Mucosa of rectum (tissue), 2 donors: ENCODE measurements around the gene FAM25C.
"Not testable (repeated sequence)": the region's sequence is repeated elsewhere in the genome, so short reads cannot be mapped to it uniquely, and the experiment has no call there.

Source experiments
- H3K27ac ChIP-seq, 2 donors: one replicate each; pipeline ENCODE4 v1.7.0; 2013; ENCODE audit warnings: inconsistent platforms in 2 of 2, low read depth in 2 of 2, low read length in 2 of 2
- H3K27me3 ChIP-seq, 2 donors: one replicate each; pipeline ENCODE4 v1.7.0; 2013; ENCODE audit warnings: low read length in 2 of 2; ENCODE audit not compliant: control insufficient read depth in 2 of 2, insufficient read depth in 2 of 2
- H3K36me3 ChIP-seq, 2 donors: one replicate each; pipeline ENCODE4 v1.7.0; 2013; ENCODE audit warnings: low read length in 2 of 2; ENCODE audit not compliant: control insufficient read depth in 2 of 2, insufficient read depth in 2 of 2
- H3K4me1 ChIP-seq, 2 donors: one replicate each; pipeline ENCODE4 v1.7.0; 2013; ENCODE audit warnings: low read length in 2 of 2, mild to moderate bottlenecking in 1 of 2; ENCODE audit not compliant: control insufficient read depth in 2 of 2, insufficient read depth in 2 of 2
- H3K4me3 ChIP-seq, 2 donors: one replicate each; pipeline ENCODE4 v1.7.0; 2013; ENCODE audit warnings: low read length in 2 of 2
- H3K9ac ChIP-seq, 2 donors: one replicate each; pipeline ENCODE4 v1.7.0; 2013; ENCODE audit warnings: low read length in 2 of 2, low read depth in 1 of 2, mild to moderate bottlenecking in 1 of 2
- H3K9me3 ChIP-seq, 2 donors: one replicate each; pipeline ENCODE4 v1.7.0; 2013; ENCODE audit warnings: low read length in 2 of 2; ENCODE audit not compliant: control insufficient read depth in 2 of 2
- donor health status: healthy.
- donor health status: Normal muscosa, but diverticular disease.

FAM25C gene

GRCh38 chr10:47986413-47987230 lies 13.0 kb downstream of the FAM25C start:
- H3K4me1 ChIP-seq, H3K27ac ChIP-seq, H3K27me3 ChIP-seq, H3K9ac ChIP-seq, H3K4me3 ChIP-seq, H3K36me3 ChIP-seq, H3K9me3 ChIP-seq: not testable (repeated sequence)

GRCh38 chr10:47975409-47975808 lies 24.2 kb downstream of the FAM25C start:
- H3K27ac ChIP-seq, H3K9me3 ChIP-seq, H3K4me3 ChIP-seq, H3K27me3 ChIP-seq, H3K4me1 ChIP-seq, H3K36me3 ChIP-seq, H3K9ac ChIP-seq: not testable (repeated sequence)

GRCh38 chr10:47973131-47973530 lies 26.5 kb downstream of the FAM25C start:
- not testable (repeated sequence) for H3K4me3 ChIP-seq, H3K27me3 ChIP-seq, H3K36me3 ChIP-seq, H3K9ac ChIP-seq, H3K9me3 ChIP-seq, H3K4me1 ChIP-seq, H3K27ac ChIP-seq

GRCh38 chr10:47972077-47972476 lies 27.5 kb downstream of the FAM25C start:
- not testable (repeated sequence) for H3K27ac ChIP-seq, H3K27me3 ChIP-seq, H3K9ac ChIP-seq, H3K4me1 ChIP-seq, H3K9me3 ChIP-seq, H3K4me3 ChIP-seq, H3K36me3 ChIP-seq

GRCh38 chr10:47971598-47971997 lies 28.0 kb downstream of the FAM25C start:
- not testable (repeated sequence) for H3K4me3 ChIP-seq, H3K27ac ChIP-seq, H3K36me3 ChIP-seq, H3K9me3 ChIP-seq, H3K27me3 ChIP-seq, H3K4me1 ChIP-seq, H3K9ac ChIP-seq

- not testable (repeated sequence) for H3K27me3 ChIP-seq, H3K27ac ChIP-seq, H3K4me3 ChIP-seq, H3K36me3 ChIP-seq, H3K4me1 ChIP-seq, H3K9me3 ChIP-seq, H3K9ac ChIP-seq
Measured at GRCh38 chr10:47970047-47970446, 29.5 kb downstream of the FAM25C start.

GRCh38 chr10:47968988-47969387 lies 30.6 kb downstream of the FAM25C start:
- not testable (repeated sequence) for H3K27me3 ChIP-seq, H3K27ac ChIP-seq, H3K4me1 ChIP-seq, H3K4me3 ChIP-seq, H3K36me3 ChIP-seq, H3K9me3 ChIP-seq, H3K9ac ChIP-seq

- H3K36me3 ChIP-seq, H3K27me3 ChIP-seq, H3K4me3 ChIP-seq, H3K9me3 ChIP-seq, H3K27ac ChIP-seq, H3K4me1 ChIP-seq, H3K9ac ChIP-seq: not testable (repeated sequence)
Measured at GRCh38 chr10:47964280-47965063, 35.1 kb downstream of the FAM25C start.

GRCh38 chr10:47962785-47963184 lies 36.8 kb downstream of the FAM25C start:
- not testable (repeated sequence) for H3K36me3 ChIP-seq, H3K27me3 ChIP-seq, H3K27ac ChIP-seq, H3K4me1 ChIP-seq, H3K9me3 ChIP-seq, H3K9ac ChIP-seq, H3K4me3 ChIP-seq

- H3K27me3 ChIP-seq, H3K27ac ChIP-seq, H3K4me3 ChIP-seq, H3K9ac ChIP-seq, H3K9me3 ChIP-seq, H3K36me3 ChIP-seq, H3K4me1 ChIP-seq: not testable (repeated sequence)
Measured at GRCh38 chr10:47960699-47961098, 38.9 kb downstream of the FAM25C start.
